Smooth muscle cell of the pulmonary artery (primary cell): ENCODE results near the gene NKAPD1. TPM values are rescaled to one million over a fixed set of nuclear protein-coding genes. Genes with fewer than 3 reads are reported as not detected.

Experiments used
- total RNA-seq: library from RNA; depleted of rRNA; stranded (reverse); fragments of >200 nt; gene quantifications from 2 replicates; pipeline ENCODE4 v1.2.3, GENCODE V29; 2014

NKAPD1 gene, protein sequence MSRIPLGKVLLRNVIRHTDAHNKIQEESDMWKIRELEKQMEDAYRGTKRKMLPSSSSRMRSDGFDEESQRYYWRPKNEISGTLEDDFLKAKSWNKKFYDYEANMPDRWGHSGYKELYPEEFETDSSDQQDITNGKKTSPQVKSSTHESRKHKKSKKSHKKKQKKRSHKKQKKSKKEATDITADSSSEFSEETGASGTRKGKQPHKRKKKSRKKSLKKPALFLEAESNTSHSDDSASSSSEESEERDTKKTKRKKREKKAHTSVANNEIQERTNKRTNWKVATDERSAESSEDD
- 16.1 and 19.4 TPM in 2 replicates for total RNA-seq

DNA sequence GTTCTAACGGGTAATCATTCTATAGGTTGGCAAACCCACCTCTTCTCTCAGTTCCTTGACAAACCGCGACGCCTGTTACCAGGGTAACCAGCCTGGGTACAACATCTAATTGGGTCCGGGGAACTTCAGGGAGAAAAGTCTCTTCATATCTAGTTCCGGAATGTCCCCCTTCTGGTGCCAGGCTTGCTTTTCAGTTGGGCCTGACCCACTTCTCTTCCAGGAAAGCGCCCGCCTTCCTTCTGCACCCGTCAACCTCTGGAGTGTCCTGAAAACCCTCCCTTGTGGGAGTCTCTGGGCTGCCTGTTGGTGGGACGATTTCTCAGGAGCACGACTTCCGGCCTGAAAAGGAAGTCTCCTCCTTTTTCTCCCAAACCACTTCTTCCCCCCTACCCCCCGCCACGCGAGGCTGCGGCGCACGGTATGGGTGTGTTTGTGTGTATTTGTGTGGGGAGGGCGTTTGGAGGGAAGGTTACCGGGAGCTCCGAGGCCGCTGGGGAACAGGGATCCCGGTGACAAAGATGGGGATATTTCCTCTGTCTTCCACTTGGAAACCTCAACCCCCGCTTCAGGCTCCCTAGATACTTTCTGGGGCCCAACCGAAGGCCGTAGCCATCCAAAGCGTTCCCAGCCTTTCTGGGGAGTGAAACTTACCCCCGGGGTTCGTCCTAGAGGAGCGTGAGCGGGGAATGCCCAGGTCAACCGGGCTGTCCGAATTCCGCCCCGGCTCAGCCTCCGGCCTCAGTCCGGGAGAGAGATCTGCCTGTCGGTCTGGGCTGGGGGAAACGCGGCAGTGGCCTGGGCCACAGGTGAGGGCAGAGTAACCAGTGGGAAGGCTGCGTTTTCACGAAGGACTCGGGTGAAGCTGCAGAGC is at the start of gene NKAPD1, which contains the start of gene PIH1D2:
NKAPD1 (plus strand) TSS at position 359 of the 871 bp plus-strand sequence. CDS start 1,276 bp downstream, outside the sequence.
PIH1D2 (minus strand) TSS at position 77 of the 871 bp plus-strand sequence. CDS start 843 bp downstream, outside the sequence.

DNA sequence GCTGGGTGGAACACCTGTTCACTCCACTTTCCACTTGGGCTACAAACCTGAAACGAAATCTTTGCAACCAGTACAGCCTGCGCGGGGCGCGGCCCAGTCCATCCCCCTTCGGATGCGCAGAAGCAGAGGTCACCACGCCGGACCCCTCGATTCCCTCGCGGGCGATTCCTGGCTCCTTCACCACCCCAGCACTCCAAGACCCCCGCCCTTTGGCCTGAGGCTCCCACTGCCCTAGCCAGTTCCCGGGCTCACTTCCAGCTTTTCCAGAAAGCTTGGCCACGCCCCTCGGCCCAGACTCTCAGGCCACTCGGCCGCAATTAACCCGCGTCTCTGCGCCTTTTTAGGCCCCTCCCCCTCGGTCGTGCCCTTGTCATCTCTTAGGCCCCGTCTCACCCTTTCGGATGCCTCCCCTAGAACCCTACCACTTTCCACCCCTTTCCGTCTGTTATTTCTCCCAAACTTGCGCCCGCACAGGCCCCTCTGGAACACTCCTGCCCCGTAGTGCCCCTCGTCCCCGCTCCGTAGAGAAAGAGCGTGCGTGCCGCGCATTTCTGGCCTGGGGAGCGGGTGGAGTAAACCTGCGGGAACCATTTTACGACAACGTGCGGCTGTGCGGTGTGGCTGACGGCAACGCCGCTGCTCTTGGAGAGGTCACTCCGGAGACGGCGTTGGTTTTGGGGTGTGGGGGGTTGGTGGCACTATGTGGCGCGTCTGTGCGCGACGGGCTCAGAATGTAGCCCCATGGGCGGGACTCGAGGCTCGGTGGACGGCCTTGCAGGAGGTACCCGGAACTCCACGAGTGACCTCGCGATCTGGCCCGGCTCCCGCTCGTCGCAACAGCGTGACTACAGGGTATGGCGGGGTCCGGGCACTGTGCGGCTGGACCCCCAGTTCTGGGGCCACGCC is 49.1 kb upstream of the NKAPD1 start, which contains the start of gene DLAT:
DLAT (plus strand) TSS at position 636 of the 906 bp plus-strand sequence; CDS start at position 701, 65 bp downstream.

DNA sequence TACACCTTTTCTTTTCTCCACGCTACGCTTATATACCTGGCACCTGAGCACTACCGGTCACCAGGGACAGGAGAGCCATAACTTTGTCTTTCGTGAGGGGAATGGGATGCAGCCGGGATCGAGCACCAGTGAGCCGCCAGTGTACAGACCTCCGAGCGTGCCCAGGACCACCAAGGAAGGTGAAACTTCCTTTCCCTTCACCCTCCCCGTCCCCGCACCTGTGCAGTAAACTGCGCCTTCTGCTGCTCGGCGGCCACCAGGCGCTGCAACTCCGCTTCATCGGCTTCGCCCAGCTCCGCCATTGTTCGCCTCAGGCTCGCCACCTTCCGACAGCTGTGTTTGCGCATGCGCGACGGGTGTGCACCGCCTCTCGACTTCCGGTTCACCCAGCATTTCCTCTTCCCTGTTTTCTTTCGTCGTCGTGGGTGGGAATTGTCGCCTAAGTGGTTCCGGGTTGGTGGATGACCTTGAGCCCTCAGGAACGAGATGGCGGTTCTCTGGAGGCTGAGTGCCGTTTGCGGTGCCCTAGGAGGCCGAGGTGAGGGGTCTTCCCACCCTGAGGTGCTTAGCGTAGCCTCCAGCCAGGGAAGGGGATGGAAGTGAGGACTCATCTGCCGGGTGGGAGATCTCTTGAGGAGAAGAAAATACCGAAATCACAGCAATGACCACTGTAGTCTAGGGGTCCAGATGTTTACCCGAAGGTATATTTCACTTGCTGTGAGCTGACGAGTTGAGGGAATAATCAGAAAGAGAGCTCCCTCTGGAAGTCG is 12.5 kb downstream of the NKAPD1 start, which contains the start of the genes SDHD and TIMM8B:
SDHD (plus strand) TSS at position 452 of the 770 bp plus-strand sequence; CDS start at position 487, 35 bp downstream.
TIMM8B (minus strand) TSS at position 335 of the 770 bp plus-strand sequence; CDS start at position 302, 33 bp downstream.

Other genes with a start within 250 kb of the NKAPD1 start
- gene ALG9, start 202.7 kb upstream of the NKAPD1 start, total RNA-seq, result 37.7 and 38.3 TPM in 2 replicates
- gene FDXACB1, start 195.1 kb upstream of the NKAPD1 start, total RNA-seq, result 1.9 and 3.2 TPM in 2 replicates
- gene CFAP68, start 194.8 kb upstream of the NKAPD1 start, total RNA-seq, result 10.1 and 11.6 TPM in 2 replicates
- gene CRYAB, start 162.5 kb upstream of the NKAPD1 start, total RNA-seq, result 34.2 and 73.0 TPM in 2 replicates
- gene HSPB2, start 161.6 kb upstream of the NKAPD1 start, total RNA-seq, result 0.79 and 1.4 TPM in 2 replicates
- 0.23 and 0.72 TPM in 2 replicates for gene C11orf52, start 155.4 kb upstream of the NKAPD1 start, total RNA-seq
- gene DIXDC1, start 137.0 kb upstream of the NKAPD1 start, total RNA-seq, result 22.3 and 31.8 TPM in 2 replicates
- gene DLAT, start 48.9 kb upstream of the NKAPD1 start, total RNA-seq, result 30.8 and 31.0 TPM in 2 replicates
- gene PIH1D2, start 282 bp upstream of the NKAPD1 start, total RNA-seq, result 0.66 and 2.4 TPM in 2 replicates
- gene TIMM8B, start 12.5 kb downstream of the NKAPD1 start, total RNA-seq, result 27.2 and 32.2 TPM in 2 replicates
- 158 and 181 TPM in 2 replicates for gene SDHD, start 12.6 kb downstream of the NKAPD1 start, total RNA-seq
- 0.07 and 0.23 TPM in 2 replicates for gene IL18, start 89.8 kb downstream of the NKAPD1 start, total RNA-seq
- 0.20 TPM in 1 of 2 replicates, not detected in the other for gene TEX12, start 93.1 kb downstream of the NKAPD1 start, total RNA-seq
- gene BCO2, start 101.2 kb downstream of the NKAPD1 start, total RNA-seq, result 1.4 and 1.6 TPM in 2 replicates
- gene PTS, start 152.1 kb downstream of the NKAPD1 start, total RNA-seq, result 30.6 and 33.0 TPM in 2 replicates
- not detected in 2 replicates for gene PLET1, start 186.6 kb downstream of the NKAPD1 start, total RNA-seq